Mesothelial cell of epicardium (in vitro differentiated cells): Measurements from ENCODE around the gene FOXP1. TPM values are rescaled to one million over a fixed set of nuclear protein-coding genes. Genes with fewer than 3 reads are reported as not detected.

Experiments
- DNase-seq, 2 experiments: peaks; one replicate each; pipeline ENCODE4 v3.0.0; 2021; ENCODE audit warnings: low spot score in 2 of 2; ENCODE audit not compliant: unreplicated experiment in 2 of 2
- H3K27ac Mint-ChIP-seq: 2 replicates; pipeline ENCODE4 v1.8.0; 2021; ENCODE audit warnings: mixed read lengths
- H3K27me3 Mint-ChIP-seq: 2 replicates; pipeline ENCODE4 v1.8.0; 2021; ENCODE audit warnings: low read depth, mixed read lengths
- H3K36me3 Mint-ChIP-seq: 2 replicates; pipeline ENCODE4 v1.8.0; 2021; ENCODE audit warnings: mixed read lengths
- H3K4me1 Mint-ChIP-seq: 2 replicates; pipeline ENCODE4 v1.8.0; 2021; ENCODE audit warnings: mixed read lengths
- H3K4me3 Mint-ChIP-seq: 2 replicates; pipeline ENCODE4 v1.8.0; 2021; ENCODE audit warnings: mild to moderate bottlenecking, moderate library complexity, mixed read lengths
- H3K9me3 Mint-ChIP-seq: 2 replicates; pipeline ENCODE4 v1.8.0; 2021; ENCODE audit warnings: mixed read lengths
- CTCF ChIP-seq: fragments of 200-600 bp; sonication (generic); IDR thresholded peaks from one replicate; pipeline ENCODE4 v1.5.0; 2021; ENCODE audit warnings: antibody characterized with exemption; ENCODE audit not compliant: unreplicated experiment
- total RNA-seq: library from RNA; stranded (reverse); gene quantifications from 3 replicates; pipeline ENCODE4 v1.2.1, GENCODE V29; 2021

FOXP1 gene
- total RNA-seq, 1 donor from 2014 or later, result 187 TPM

- H3K4me1 Mint-ChIP-seq, result peaks cover 16% of the 10 kb centered on the region
- no peak overlapping the region for H3K27ac Mint-ChIP-seq
- H3K9me3 Mint-ChIP-seq, result no peaks in the 10 kb centered on the region
- no peak for DNase-seq
- no peaks in the 10 kb centered on the region for H3K27me3 Mint-ChIP-seq
- no peak for TF ChIP-seq CTCF
- no peak overlapping the region for H3K4me3 Mint-ChIP-seq
- no peaks in the 10 kb centered on the region for H3K36me3 Mint-ChIP-seq
These were observed 490.9 kb downstream of the FOXP1 start for GRCh38 chr3:71092665-71093064.

GRCh38 chr3:71090207-71090606 lies 493.3 kb downstream of the FOXP1 start:
- DNase-seq, result no peak
- TF ChIP-seq CTCF, result no peak
- Mint-ChIP-seq H3K4me3 (no peak overlapping the region), H3K27me3 (no peaks in the 10 kb centered on the region), H3K4me1 (peaks cover 7% of the 10 kb centered on the region), H3K9me3 (no peaks in the 10 kb centered on the region), H3K36me3 (no peaks in the 10 kb centered on the region), H3K27ac (no peak overlapping the region)

GRCh38 chr3:71089271-71089847 lies 494.2 kb downstream of the FOXP1 start:
- no peak for TF ChIP-seq CTCF
- DNase-seq, result no peak
- Mint-ChIP-seq H3K36me3 (no peaks in the 10 kb centered on the region), H3K9me3 (no peaks in the 10 kb centered on the region), H3K4me1 (peaks cover 4% of the 10 kb centered on the region), H3K27ac (no peak overlapping the region), H3K4me3 (no peak overlapping the region), H3K27me3 (no peaks in the 10 kb centered on the region)

- Mint-ChIP-seq H3K27ac (no peak overlapping the region), H3K4me3 (no peak overlapping the region), H3K27me3 (no peaks in the 10 kb centered on the region), H3K4me1 (peaks cover 4% of the 10 kb centered on the region), H3K9me3 (no peaks in the 10 kb centered on the region), H3K36me3 (no peaks in the 10 kb centered on the region)
- no peak for TF ChIP-seq CTCF
- DNase-seq, result no peak
These were observed 494.8 kb downstream of the FOXP1 start for GRCh38 chr3:71088742-71089141.

GRCh38 chr3:71088019-71088708 lies 495.4 kb downstream of the FOXP1 start:
- TF ChIP-seq CTCF, result no peak
- Mint-ChIP-seq H3K27me3 (no peaks in the 10 kb centered on the region), H3K9me3 (no peaks in the 10 kb centered on the region), H3K36me3 (peaks cover 3% of the 10 kb centered on the region), H3K4me1 (peaks cover 4% of the 10 kb centered on the region), H3K4me3 (no peak overlapping the region), H3K27ac (no peak overlapping the region)
- no peak for DNase-seq
